ENCODE data around the gene RCVRN. TPM values are rescaled to one million over a fixed set of nuclear protein-coding genes. Genes with fewer than 3 reads are reported as not detected.

RCVRN gene
- total and polyA plus RNA-seq, 2 of the 8 experiments (the other 6 are each of a cell fraction or from before 2014, with no cell fraction given): not detected

- 0 out of 2 replicates have a peak overlapping the region, but pooled peaks have one; percentile 81 for H2BK15ac ChIP-seq (ENCODE audit: low read length)
- no peak overlapping the region for H3K23ac ChIP-seq (ENCODE audit: insufficient read length)
- no peaks in the 10 kb centered on the region for H3K36me3 ChIP-seq (ENCODE audit: control insufficient read depth in 2 of 4, insufficient read depth in 4 of 4, low read length in 3 of 4)
- ChIA-PET CTCF (ENCODE audit: partially characterized antibody) (interaction anchor here (1.0 to 10.8 kb wide), 8 partner anchors 12 to 128 kb away, joined by 3 to 101 read pairs (median 14); no protein-coding TSS in a partner anchor), POLR2A (ENCODE audit: partially characterized antibody) (no interaction called here)
- H3K9ac ChIP-seq (replicated peaks in 1 of 4; ENCODE audit: extremely low read depth in 1 of 4, low read depth in 3 of 4, low read length in 3 of 4): no peak overlapping the region
- H3K4ac ChIP-seq (replicated peaks; ENCODE audit: insufficient read length, low read depth, low read length): no peak overlapping the region
- WGBS, 2 experiments (ENCODE audit: extremely low coverage in 1 of 2, insufficient coverage in 1 of 2, insufficient read length in 1 of 2, insufficient replicate concordance in 2 of 2, low coverage in 1 of 2, low lambda C conversion rate in 2 of 2, missing lambda C conversion rate in 1 of 2): 92% methylated on average over 14 of the region's 14 CpGs; no CpG with 5 or more reads in 1 of the 2 experiments
- H3K9me3 ChIP-seq (ENCODE audit: insufficient read depth in 2 of 2, low read depth in 1 of 2, low read length in 1 of 2): no peaks in the 10 kb centered on the region
- no peak overlapping the region for H4K8ac ChIP-seq (ENCODE audit: extremely low read depth, insufficient read depth, low read length)
- no peak overlapping the region for H3K14ac ChIP-seq (ENCODE audit: insufficient read length)
- no peak overlapping the region for H2BK120ac ChIP-seq (replicated peaks; ENCODE audit: low read depth, low read length)
- H2AK5ac ChIP-seq (ENCODE audit: low read depth, low read length): no peak overlapping the region
- FAIRE-seq: no peak
- H4K20me1 ChIP-seq (replicated peaks in 1 of 2; ENCODE audit: control insufficient read depth in 1 of 2, insufficient read depth in 2 of 2, low read length in 2 of 2): no peaks in the 10 kb centered on the region
- H3K23me2 ChIP-seq (ENCODE audit: low read depth, low read length): no peaks in the 10 kb centered on the region
- peaks cover 0 to 4% (median 2%) of the 10 kb centered on the region in 4 experiments; a peak in 3 of 7 replicates for H3K4me1 ChIP-seq (replicated peaks in 1 of 4; ENCODE audit: control insufficient read depth in 3 of 4, insufficient read depth in 4 of 4, low read length in 3 of 4)
- no peaks in the 10 kb centered on the region; a peak in 1 of 7 replicates for H3K27me3 ChIP-seq (replicated peaks in 1 of 4; ENCODE audit: control insufficient read depth in 3 of 4, extremely low read depth in 1 of 4, insufficient read depth in 3 of 4, low read length in 3 of 4)
- no peak overlapping the region for H3K27ac ChIP-seq (ENCODE audit: low read depth, low read length)
- H3K4me3 ChIP-seq (ENCODE audit: extremely low read depth in 1 of 4, insufficient read depth in 2 of 4, low read depth in 3 of 4, low read length in 4 of 4): no peak overlapping the region
- H2AFZ ChIP-seq (ENCODE audit: low read length): no peak overlapping the region
- no peak overlapping the region for H3K18ac ChIP-seq (ENCODE audit: extremely low read depth, low read length)
- H2BK12ac ChIP-seq (ENCODE audit: low read depth, low read length): no peak overlapping the region
- DNase-seq (ENCODE audit: low read depth in 1 of 2, low spot score in 2 of 2): no peak
- H4K5ac ChIP-seq (ENCODE audit: insufficient read length, low read depth, low read length): no peak overlapping the region
- H3K79me2 ChIP-seq (ENCODE audit: control insufficient read depth in 1 of 2, insufficient read depth in 2 of 2, low read length in 2 of 2): no peaks in the 10 kb centered on the region
- no peak overlapping the region for H3K4me2 ChIP-seq (ENCODE audit: insufficient read depth in 1 of 2, low read depth in 2 of 2, low read length in 2 of 2)
- H2BK5ac ChIP-seq (ENCODE audit: low read depth, low read length): no peak overlapping the region
- H3K56ac ChIP-seq (replicated peaks; ENCODE audit: insufficient read length, low read depth, low read length): no peak overlapping the region
- H3K79me1 ChIP-seq (ENCODE audit: low read depth, low read length): no peaks in the 10 kb centered on the region
- H2BK20ac ChIP-seq (ENCODE audit: low read length): no peak overlapping the region
- no peak overlapping the region for H4K91ac ChIP-seq (replicated peaks; ENCODE audit: insufficient read length, low read length)
- no peak for TF ChIP-seq HDAC2 (IDR thresholded peaks at IDR 0.05; ENCODE audit: borderline replicate concordance in 1 of 2, low read depth in 2 of 2, low read length in 2 of 2)
- TF ChIP-seq ATF2 (IDR thresholded peaks at IDR 0.05; ENCODE audit: low read length): no peak
- TF ChIP-seq JUN (IDR thresholded peaks at IDR 0.05; ENCODE audit: low read depth, low read length): no peak
- no peak for TF ChIP-seq RXRA (IDR thresholded peaks at IDR 0.05; ENCODE audit: insufficient read depth, low read depth, low read length)
- no peak for TF ChIP-seq KDM5A (IDR thresholded peaks at IDR 0.05; ENCODE audit: low read length)
- TF ChIP-seq MAX (IDR thresholded peaks at IDR 0.05): no peak
- no peak for TF ChIP-seq BCL11A (IDR thresholded peaks at IDR 0.05; ENCODE audit: low read depth in 2 of 2, low read length in 2 of 2)
- no peak for TF ChIP-seq CTCF (IDR thresholded peaks at IDR 0.05; ENCODE audit: control extremely low read depth in 1 of 3, insufficient read depth in 1 of 3, low read depth in 1 of 3, low read length in 3 of 3)
These were observed 1.5 kb upstream of the RCVRN start for GRCh38 chr17:9906616-9907015.

All from H1 (cell line).